EL (cell line): ENCODE results near the gene SLC6A19.
"Not testable (repeated sequence)": the region's sequence is repeated elsewhere in the genome, so short reads cannot be mapped to it uniquely, and the experiment has no call there.

Experiments
- DNase-seq: peaks from one replicate; pipeline ENCODE4 v3.0.0-alpha.2; 2016

Gene SLC6A19

DNA sequence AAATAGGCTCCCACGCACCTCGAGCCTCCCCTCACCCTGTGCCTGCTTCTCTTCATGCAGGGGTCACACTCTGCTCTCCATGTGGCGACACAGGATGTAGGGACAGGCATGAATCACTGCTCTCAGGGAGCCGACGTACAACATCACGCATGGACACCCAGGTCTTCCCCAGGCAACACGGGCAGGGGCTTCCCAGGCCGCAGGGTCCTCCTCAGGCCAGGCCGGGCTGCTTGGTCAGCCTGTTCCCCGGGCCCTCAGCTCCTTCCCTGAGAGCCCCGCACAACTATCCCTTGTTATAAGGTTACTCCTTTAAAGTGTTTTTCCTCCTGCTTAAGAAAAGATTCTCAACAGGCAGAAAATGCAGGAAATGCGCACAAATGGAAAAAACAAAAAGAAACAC is 24.8 kb downstream of the SLC6A19 start:
- DNase-seq = no peak

- DNase-seq = no peak
Observed at GRCh38 chr5:1226839-1227581, 25.6 kb downstream of the SLC6A19 start.

DNA sequence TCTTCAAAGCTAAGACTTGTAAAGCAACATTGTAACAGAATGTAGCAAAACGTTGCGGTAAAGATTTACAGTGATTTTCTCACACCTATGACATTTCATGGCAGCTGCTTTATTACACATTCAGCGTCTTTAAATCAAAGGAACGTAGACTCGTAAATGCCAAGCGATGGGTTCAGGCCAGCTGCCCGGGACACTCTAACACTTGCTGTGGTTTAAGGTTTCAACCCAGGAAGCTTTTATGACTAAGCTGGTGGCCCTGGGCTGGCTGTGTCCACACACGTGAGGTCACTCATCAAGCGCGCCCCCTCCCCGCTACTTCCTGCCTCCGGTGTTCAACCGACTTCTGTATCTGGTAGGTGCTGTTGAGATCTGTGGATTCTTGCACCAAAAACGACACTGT is 26.3 kb downstream of the SLC6A19 start:
- peak; percentile 46 for DNase-seq

- no peak for DNase-seq
Observed at GRCh38 chr5:1228120-1228519, 26.7 kb downstream of the SLC6A19 start.

DNA sequence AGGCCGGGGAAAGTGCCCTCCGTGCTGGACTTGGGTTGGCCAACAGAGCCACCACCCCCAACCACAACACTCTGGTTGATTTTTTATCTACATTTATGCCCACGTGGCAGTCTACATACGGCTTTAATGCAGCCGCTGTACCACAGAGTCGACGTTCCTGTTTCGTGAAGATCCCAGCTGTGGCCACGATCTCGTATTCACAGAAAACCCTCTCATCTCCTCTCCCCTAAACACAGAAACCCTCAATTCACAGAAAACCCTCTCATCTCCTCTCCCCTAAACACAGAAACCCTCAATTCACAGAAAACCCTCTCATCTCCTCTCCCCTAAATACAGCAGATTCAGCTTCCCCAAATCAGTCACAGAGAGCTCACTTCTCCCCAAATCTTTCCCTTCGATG is 27.6 kb downstream of the SLC6A19 start:
- not testable (repeated sequence) for DNase-seq

DNA sequence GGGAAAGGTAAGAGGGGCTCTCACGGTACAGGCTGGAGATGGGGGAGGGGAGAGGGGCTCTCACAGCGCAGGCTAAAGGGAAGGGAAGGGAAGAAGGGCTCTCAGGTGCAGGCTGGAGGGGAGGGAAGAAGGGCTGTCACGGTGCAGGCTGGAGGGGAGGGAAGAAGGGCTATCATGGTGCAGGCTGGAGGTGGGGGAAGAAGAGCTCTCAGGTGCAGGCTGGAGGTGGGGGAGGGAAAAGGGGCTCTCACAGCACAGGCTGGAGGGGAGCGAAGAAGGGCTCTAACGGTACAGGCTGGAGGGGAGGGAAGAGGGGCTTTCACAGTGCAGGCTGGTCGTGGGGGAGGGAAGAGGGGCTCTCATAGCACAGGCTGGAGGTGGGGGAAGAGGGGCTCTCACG is 28.4 kb downstream of the SLC6A19 start:
- DNase-seq = no peak

- no peak for DNase-seq
Observed at GRCh38 chr5:1230551-1230950, 29.2 kb downstream of the SLC6A19 start.

DNA sequence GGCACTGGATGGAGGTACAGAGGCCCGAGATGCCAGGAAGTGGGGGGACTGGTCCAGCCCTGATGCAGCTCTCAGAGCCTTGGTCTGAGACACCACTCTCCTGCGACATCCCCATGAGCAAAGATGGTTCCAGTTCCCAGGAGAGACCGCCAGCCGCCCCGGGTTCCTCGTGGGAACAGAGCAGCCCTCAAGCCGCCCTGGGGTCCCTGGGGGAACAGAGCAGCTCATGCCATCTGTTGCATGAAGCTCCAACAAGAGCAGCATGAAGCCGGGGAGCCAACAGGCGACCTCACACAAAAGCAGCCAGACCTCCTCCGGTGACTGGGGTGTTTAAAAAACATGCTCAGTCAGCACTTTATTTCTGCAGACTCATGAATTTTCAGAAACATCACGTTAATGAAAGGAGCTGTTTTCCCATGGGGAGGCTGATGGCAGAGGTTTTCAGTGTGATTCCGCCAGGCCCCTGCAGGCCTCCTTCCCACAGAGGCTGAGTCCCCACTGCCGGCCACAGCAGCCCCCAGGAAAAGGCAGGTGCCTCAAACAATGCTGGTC is 30.0 kb downstream of the SLC6A19 start:
- DNase-seq = no peak

DNA sequence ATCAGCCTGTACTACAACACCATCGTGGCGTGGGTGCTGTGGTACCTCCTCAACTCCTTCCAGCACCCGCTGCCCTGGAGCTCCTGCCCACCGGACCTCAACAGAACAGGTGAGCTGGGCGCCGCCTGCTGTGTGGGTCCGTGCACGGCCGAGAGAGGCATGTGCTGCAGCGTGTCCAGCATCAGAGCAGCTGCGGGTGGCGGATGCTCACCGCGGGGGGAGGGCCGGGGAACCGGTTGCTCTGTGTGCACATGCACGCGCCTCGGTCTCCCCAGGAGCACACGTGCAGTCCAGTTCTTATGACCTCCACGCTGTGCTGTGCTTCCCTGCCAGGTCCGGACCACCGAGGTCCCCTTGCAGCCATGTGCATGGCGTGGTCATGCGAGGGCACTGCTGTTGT is 31.4 kb downstream of the SLC6A19 start:
- no peak for DNase-seq

GRCh38 chr5:1235379-1235778 is 34.0 kb downstream of the SLC6A19 start:
- DNase-seq = no peak

DNA sequence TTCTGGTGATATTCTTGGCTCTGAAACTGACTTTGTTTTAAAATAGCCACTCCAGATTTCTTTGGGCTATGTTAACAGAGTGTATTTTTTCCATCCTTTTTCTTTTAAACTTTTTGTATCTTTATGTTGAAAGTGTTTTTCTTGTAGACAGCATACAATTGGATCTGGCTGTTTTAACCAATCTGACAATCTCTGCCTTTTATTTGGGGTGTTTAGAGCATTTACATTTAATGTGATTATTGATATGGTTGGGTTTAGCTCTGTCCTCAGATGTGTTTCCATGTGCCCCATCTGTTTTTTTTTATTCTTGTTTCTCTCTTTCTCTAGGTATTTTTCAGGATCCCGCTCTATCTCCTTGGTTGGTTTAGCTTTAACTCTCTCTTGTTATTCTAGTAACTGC is 34.4 kb downstream of the SLC6A19 start:
- DNase-seq = no peak

DNA sequence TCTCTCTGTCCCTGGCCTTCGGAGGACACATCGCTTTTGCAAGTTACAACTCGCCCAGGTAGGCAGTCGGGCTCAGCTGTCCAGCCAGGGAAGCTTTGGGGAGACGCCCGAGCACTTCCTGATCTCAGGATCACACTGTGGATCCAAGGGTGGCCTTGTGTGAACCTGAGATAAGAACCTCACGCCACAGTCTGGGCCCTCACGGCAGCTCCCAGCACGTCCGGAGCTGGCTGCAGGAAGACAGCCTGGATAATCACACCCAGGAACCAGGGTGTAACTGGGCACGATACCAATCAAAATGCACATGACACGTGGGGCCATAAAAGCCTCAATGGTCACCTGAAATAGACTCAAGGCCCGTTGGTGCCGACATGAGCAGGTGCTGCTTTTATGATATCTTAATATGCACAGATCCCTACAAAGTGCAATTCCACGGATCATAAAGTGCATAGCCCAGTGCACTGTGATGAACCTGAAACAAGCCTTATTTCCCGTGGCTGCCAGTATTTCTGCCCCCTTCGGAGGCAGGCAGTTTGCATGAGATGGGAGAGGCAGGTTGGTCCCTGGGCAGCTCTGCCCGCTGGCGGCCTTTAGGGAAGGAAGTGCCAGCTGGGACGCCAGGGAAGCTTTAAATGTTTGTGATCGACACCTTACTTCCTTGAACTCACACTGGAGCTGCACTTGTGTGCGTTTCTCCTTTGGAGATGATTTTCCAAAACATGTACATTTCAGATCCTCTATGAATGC is 38.3 kb downstream of the SLC6A19 start:
- DNase-seq = no peak

GRCh38 chr5:1240496-1241260 is 39.3 kb downstream of the SLC6A19 start:
- DNase-seq = no peak

DNA sequence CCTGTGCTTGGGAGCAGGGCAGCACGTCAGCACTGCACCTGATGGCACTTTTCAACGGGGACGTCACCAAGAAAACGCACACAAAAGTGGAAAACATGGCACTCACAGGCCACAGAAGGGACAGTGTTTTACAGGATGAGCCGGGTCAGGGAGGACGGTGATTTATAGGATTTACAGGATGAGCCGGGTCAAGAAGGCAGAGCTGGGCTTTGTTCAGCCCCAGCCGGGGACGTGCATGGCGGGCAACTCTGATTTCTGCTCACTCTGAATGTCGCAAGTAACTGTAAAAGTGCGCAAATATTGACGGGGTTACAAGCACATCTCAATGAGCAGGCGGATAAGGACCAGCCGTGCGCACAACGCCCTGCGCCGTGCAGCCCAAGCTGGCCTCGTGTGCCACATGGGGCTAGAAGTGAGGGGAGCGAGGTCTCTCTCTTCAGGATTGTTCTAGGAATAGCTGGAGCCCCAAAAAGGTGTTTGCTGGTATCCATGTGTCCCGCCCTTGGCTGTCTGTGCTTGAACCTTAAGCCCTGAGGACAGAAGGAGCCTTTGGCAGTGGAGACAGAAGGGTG is 40.2 kb downstream of the SLC6A19 start:
- no peak for DNase-seq

GRCh38 chr5:1242733-1243486 is 41.5 kb downstream of the SLC6A19 start:
- DNase-seq = no peak

DNA sequence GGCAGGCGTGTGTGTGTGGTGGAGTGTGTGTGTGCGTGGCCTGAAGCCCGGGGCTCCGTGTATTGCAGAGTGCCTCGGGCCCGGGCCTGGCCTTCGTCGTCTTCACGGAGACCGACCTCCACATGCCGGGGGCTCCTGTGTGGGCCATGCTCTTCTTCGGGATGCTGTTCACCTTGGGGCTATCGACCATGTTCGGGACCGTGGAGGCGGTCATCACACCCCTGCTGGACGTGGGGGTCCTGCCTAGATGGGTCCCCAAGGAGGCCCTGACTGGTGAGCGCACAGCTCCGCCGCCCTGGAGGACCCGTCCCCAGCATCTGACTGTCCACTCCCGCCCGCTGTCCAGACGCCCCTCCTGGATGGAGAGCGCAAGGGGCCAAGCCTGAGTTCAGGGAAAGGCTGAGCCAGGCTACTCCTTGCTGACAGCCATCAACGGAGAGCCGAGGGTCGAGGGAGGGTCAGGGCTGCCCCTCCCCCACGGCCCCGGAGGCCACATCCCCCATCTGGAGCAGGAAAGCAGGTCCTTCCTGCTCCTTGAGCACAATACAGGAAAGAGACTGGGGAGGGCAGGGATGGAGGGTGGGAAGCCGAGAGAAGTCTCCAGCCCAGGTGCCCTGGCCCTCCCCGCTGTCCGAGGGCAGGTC is 42.2 kb downstream of the SLC6A19 start:
- DNase-seq = no peak

DNA sequence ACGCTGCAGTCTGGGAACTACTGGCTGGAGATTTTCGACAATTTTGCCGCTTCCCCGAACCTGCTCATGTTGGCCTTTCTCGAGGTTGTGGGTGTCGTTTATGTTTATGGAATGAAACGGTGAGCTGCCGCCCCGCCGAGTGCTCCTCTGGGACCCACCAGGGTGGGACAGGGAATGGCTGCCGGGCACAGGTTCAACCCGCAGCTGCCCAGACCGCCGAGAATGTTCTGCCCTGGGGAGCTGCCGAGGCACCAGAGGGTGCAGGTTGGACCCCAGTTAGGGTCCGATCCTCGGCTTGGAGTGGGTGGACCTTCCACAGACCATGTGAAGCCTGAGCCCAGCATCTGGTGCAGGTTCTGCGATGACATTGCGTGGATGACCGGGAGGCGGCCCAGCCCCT is 42.9 kb downstream of the SLC6A19 start:
- no peak for DNase-seq

DNA sequence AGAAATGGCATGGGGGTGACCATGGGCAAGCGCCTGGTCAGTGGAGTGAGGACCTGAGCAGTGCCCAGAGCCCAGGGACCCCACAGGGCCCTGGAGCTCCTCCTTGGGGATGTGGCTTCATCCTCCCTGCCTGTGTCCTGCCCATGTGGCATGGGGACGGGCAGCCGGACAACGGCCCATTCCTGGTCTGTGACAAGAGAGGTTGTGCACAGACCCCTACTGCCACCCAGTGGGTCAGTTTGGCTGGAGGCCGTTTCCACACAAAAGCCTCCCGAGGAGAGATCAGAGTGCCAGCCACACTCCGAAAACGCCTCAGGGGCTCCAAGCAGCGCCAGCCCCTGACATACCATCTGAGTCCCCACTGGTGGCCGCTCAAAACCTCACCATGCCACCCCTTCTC is 43.6 kb downstream of the SLC6A19 start:
- DNase-seq = no peak

GRCh38 chr5:1245905-1246576 is 44.6 kb downstream of the SLC6A19 start:
- no peak for DNase-seq

GRCh38 chr5:1246711-1247431 is 45.5 kb downstream of the SLC6A19 start:
- no peak for DNase-seq

GRCh38 chr5:1247811-1248210 is 46.4 kb downstream of the SLC6A19 start:
- no peak for DNase-seq
